ENCODE data around the gene CDH12.

Gene CDH12

DNA sequence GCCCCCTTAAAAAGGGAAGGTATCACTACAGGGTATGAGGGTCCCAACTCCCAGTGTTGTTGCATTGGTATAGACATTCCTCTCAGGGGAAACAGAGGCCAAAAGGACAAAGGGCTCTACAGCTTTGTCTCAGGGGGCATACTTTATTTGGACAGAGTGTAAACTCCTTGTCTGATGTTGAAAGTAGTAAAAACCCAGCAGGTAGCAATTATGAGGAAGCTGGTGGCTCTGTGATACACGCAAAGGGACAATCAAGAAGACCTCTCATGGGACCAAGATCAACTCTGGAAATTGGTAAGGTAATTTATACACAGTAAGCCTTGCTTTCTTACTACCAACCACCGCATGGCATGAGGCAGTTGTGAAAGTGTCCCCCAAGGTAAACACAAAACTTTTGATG is 764.6 kb downstream of the CDH12 start:
- no peaks in the 10 kb centered on the region for H3K9me3 ChIP-seq
- H3K27ac ChIP-seq = no peak overlapping the region
- TF ChIP-seq, protein P1, sequence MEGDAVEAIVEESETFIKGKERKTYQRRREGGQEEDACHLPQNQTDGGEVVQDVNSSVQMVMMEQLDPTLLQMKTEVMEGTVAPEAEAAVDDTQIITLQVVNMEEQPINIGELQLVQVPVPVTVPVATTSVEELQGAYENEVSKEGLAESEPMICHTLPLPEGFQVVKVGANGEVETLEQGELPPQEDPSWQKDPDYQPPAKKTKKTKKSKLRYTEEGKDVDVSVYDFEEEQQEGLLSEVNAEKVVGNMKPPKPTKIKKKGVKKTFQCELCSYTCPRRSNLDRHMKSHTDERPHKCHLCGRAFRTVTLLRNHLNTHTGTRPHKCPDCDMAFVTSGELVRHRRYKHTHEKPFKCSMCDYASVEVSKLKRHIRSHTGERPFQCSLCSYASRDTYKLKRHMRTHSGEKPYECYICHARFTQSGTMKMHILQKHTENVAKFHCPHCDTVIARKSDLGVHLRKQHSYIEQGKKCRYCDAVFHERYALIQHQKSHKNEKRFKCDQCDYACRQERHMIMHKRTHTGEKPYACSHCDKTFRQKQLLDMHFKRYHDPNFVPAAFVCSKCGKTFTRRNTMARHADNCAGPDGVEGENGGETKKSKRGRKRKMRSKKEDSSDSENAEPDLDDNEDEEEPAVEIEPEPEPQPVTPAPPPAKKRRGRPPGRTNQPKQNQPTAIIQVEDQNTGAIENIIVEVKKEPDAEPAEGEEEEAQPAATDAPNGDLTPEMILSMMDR (IDR thresholded peaks at IDR 0.05) = no peak
- H3K4me3 ChIP-seq = no peak overlapping the region
- H3K4me1 ChIP-seq = no peaks in the 10 kb centered on the region
- no peaks in the 10 kb centered on the region for H3K27me3 ChIP-seq
- no peaks in the 10 kb centered on the region for H3K36me3 ChIP-seq
- no peak for DNase-seq
- intact Hi-C loops (cut with DNase I; ENCODE audit: low total_unique reads) = no loop called here

DNA sequence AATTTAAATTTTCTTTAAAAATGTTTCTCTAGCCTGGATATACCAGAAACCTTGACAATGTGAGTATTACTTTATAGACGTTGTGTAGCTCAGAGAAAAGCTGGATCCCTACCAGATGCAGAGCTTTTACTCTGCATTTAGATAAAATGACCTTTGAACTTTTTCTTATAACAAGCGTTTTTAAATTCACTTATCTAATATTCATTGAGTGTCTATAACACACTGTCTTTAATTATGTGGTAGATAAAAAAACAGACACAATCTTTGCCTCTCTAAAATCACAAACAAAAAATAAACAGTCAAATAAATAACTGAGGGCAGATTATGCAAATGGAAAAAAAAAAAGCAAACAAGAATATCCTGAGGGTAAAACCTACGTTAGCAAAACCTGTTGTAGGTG is 773.6 kb downstream of the CDH12 start:
- H3K36me3 ChIP-seq = no peaks in the 10 kb centered on the region
- no peak overlapping the region for H3K4me3 ChIP-seq
- no peak for DNase-seq
- TF ChIP-seq, protein P1 (IDR thresholded peaks at IDR 0.05) = no peak
- H3K4me1 ChIP-seq = no peaks in the 10 kb centered on the region
- H3K9me3 ChIP-seq = no peaks in the 10 kb centered on the region
- intact Hi-C loops (cut with DNase I; ENCODE audit: low total_unique reads) = no loop called here
- H3K27me3 ChIP-seq = no peaks in the 10 kb centered on the region
- no peak overlapping the region for H3K27ac ChIP-seq

DNA sequence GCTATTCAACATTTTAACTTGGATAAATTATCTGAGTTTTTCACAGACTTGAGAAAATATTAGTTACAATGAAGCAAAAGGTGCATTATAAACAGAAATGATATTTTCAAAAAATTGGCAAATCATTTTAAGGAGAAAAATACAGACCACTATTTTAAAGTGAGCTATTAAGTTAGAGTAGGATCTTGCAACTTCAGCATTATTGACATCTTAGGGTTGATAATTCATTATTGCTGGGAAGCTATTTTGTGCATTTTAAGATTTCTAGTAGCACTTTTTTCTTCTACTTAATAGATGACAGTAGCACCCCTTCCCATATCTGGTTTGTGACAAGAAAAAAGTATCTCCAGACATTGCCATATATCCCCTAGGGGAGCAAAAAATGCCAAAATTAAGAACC is 774.1 kb downstream of the CDH12 start:
- Histone ChIP-seq H3K27me3 (no peaks in the 10 kb centered on the region), H3K4me1 (no peaks in the 10 kb centered on the region), H3K9me3 (no peaks in the 10 kb centered on the region), H3K36me3 (no peaks in the 10 kb centered on the region), H3K27ac (no peak overlapping the region), H3K4me3 (no peak overlapping the region)
- DNase-seq = no peak
- TF ChIP-seq, protein P1 (IDR thresholded peaks at IDR 0.05) = no peak
- intact Hi-C loops (cut with DNase I; ENCODE audit: low total_unique reads) = no loop called here

DNA sequence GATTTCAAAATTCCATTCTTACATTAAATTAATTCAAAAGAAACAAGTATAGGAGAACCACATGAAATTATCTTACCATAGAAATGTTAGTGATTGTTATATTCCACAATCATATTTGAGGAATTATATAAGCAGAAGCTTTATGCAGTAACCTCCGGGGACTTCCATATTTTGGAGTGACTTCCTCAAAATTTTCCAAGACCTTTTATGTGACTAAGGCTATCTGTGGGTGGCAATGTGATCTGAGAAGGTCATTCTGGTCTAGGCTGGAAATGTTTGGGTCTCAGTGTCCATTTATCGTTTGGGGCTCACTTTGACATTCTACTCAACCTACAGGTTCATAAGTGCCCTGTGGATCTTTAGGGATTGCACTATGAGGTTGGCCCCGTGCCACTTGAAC is 776.6 kb downstream of the CDH12 start:
- Histone ChIP-seq H3K36me3 (no peaks in the 10 kb centered on the region), H3K27ac (no peak overlapping the region), H3K27me3 (no peaks in the 10 kb centered on the region), H3K4me1 (no peaks in the 10 kb centered on the region), H3K4me3 (no peak overlapping the region), H3K9me3 (no peaks in the 10 kb centered on the region)
- DNase-seq = no peak
- TF ChIP-seq, protein P1 (IDR thresholded peaks at IDR 0.05) = no peak
- intact Hi-C loops (cut with DNase I; ENCODE audit: low total_unique reads) = no loop called here

DNA sequence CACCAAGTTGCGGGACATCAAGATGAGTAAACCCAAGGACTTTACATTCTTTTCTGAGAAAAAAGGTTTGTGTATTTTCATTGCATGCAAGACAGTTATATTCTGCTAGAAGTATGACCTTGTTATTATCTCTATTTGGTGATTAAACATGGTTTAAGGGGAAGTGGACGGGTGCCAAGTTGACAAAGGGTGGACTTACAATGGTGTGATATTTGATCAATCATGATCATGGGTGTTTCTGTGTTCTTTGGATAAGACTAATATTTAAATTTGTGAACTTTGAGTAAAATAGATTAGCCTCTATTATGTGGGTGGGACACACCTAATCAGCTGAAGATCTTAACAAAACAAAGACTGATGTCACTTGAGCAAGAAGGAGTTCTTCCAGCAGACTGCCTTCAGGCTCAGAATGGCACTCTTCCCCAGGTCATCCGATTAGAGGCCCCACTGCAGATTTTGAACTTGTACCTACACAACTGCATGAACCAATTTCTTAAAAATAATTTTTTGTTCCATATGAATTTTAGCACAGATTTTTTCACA is 782.9 kb downstream of the CDH12 start:
- no peaks in the 10 kb centered on the region for H3K4me1 ChIP-seq
- no peak overlapping the region for H3K27ac ChIP-seq
- H3K36me3 ChIP-seq = no peaks in the 10 kb centered on the region
- no peak for DNase-seq
- TF ChIP-seq, protein P1 (IDR thresholded peaks at IDR 0.05) = no peak
- H3K9me3 ChIP-seq = no peaks in the 10 kb centered on the region
- no peaks in the 10 kb centered on the region for H3K27me3 ChIP-seq
- intact Hi-C loops (cut with DNase I; ENCODE audit: low total_unique reads) = no loop called here
- no peak overlapping the region for H3K4me3 ChIP-seq

DNA sequence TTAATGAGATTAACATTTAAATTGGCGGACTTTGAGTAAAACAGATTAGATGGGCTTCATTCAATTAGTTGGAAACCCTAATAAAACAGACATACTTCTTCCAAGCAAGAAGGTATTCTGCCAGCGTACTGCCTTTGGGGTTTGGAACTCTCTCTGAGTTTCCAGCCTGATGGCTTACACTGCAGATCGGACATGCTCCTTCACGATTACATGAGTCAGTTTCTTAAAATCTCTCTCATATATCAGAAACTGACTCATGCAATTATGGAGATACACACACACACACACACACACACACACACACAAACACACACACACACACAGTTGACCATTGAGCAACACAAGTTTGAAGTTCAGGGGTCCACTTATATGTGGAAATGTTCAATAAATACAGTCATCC is 789.4 kb downstream of the CDH12 start:
- no peak for DNase-seq
- TF ChIP-seq, protein P1 (IDR thresholded peaks at IDR 0.05) = no peak
- Histone ChIP-seq H3K4me1 (no peaks in the 10 kb centered on the region), H3K9me3 (no peaks in the 10 kb centered on the region), H3K4me3 (no peak overlapping the region), H3K27ac (no peak overlapping the region), H3K36me3 (no peaks in the 10 kb centered on the region), H3K27me3 (no peaks in the 10 kb centered on the region)
- intact Hi-C loops (cut with DNase I; ENCODE audit: low total_unique reads) = no loop called here

Measured in tibial artery (tissue), 4 donors.